Measurements from ENCODE around the gene PFKFB4.

DNA sequence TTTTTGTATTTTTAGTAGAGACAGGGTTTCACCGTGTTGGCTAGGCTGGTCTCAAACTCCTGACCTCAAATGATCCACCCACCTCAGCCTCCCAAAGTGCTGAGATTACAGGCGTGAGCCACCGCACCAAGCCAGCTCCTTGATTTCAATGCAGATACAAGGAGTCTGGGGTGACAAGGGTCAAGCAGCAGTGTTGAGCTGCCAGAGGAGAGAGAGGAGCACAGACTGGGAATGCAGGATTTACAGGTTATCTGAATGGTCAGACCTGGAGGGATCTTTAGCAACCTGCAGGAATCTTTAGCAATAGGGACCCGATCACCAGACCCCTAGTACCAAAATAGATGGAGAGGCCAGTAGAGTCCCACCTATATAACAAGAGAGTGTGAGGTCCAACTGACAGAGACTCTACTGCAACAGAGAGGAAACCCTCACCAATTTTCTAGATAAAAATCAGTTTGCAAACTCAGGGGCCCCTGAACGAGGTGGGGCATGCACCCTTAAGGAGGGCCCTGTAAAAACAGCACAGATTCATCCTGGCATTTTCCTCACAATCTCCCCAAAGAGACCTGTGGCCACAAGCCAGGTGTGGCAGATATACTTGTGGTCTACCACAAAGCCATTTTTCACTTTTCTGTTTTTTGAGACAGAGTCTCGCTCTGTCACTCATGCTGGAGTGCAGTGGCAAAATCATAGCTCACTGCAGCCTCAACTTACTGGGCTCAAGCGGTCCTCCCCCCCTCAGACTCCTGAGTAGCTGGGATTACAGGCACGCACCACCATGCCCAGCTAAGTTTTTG is 42.0 kb downstream of the PFKFB4 start:
- no peak for TF ChIP-seq EZH2 (IDR thresholded peaks at IDR 0.05; ENCODE audit: low read depth, unreplicated experiment)
- TF ChIP-seq, protein P1, sequence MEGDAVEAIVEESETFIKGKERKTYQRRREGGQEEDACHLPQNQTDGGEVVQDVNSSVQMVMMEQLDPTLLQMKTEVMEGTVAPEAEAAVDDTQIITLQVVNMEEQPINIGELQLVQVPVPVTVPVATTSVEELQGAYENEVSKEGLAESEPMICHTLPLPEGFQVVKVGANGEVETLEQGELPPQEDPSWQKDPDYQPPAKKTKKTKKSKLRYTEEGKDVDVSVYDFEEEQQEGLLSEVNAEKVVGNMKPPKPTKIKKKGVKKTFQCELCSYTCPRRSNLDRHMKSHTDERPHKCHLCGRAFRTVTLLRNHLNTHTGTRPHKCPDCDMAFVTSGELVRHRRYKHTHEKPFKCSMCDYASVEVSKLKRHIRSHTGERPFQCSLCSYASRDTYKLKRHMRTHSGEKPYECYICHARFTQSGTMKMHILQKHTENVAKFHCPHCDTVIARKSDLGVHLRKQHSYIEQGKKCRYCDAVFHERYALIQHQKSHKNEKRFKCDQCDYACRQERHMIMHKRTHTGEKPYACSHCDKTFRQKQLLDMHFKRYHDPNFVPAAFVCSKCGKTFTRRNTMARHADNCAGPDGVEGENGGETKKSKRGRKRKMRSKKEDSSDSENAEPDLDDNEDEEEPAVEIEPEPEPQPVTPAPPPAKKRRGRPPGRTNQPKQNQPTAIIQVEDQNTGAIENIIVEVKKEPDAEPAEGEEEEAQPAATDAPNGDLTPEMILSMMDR (conservative IDR thresholded peaks at IDR 0.05; ENCODE audit: low read depth in 2 of 2): no peak
- TF ChIP-seq ZNF114 (CRISPR knock-in tag; IDR thresholded peaks at IDR 0.05): no peak
